ENCODE measurements around the gene TRDN.

GRCh38 chr6:123676793-123677192, 40.0 kb upstream of the TRDN start:
- no peak for TF ChIP-seq POLR2A (IDR thresholded peaks at IDR 0.05; ENCODE audit: low read length)
- no peak for TF ChIP-seq GATA1 (IDR thresholded peaks at IDR 0.05; ENCODE audit: low read depth, low read length)

Data from erythroblast (primary cell).